ENCODE data around the gene ADAMTS18. TPM values are rescaled to one million over a fixed set of nuclear protein-coding genes. Genes with fewer than 3 reads are reported as not detected.

The ADAMTS18 gene
- total and polyA plus RNA-seq, 8 donors = 0.03 to 0.52 (median 0.14) TPM; not detected in 1

DNA sequence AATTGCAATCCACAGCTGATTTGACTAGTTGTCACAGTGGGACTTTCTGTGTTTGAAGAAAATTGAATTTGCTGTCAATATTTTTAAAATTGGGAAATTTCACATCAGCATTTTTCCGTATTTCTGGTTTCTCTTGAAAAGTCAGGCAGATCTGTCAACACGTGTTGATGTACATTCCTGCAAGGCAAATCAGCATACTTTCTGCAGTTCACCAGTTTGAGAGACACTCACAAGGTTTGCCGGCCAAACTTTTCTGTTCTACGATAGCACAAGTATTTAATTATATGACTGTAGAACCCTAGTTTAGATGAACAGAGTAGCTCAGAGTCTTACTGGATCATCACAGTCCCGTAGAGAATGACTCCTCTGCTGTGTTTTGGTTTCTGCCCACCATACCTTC is 102.0 kb downstream of the ADAMTS18 start:
- no peak overlapping the region for H3K27ac ChIP-seq
- DNase-seq (no peak), ATAC-seq (no peak), FAIRE-seq (no peak)
- no peaks in the 10 kb centered on the region for H3K9me3 ChIP-seq
- WGBS, 2 donors = 66 to 73% methylated on average over 5 of the region's 5 CpGs
- no peaks in the 10 kb centered on the region for H3K4me1 ChIP-seq
- H3K27me3 ChIP-seq = no peaks in the 10 kb centered on the region
- intact Hi-C loops (cut with DNase I) = no loop called here
- H3K4me3 ChIP-seq = no peak overlapping the region
- TF ChIP-seq, protein P1, sequence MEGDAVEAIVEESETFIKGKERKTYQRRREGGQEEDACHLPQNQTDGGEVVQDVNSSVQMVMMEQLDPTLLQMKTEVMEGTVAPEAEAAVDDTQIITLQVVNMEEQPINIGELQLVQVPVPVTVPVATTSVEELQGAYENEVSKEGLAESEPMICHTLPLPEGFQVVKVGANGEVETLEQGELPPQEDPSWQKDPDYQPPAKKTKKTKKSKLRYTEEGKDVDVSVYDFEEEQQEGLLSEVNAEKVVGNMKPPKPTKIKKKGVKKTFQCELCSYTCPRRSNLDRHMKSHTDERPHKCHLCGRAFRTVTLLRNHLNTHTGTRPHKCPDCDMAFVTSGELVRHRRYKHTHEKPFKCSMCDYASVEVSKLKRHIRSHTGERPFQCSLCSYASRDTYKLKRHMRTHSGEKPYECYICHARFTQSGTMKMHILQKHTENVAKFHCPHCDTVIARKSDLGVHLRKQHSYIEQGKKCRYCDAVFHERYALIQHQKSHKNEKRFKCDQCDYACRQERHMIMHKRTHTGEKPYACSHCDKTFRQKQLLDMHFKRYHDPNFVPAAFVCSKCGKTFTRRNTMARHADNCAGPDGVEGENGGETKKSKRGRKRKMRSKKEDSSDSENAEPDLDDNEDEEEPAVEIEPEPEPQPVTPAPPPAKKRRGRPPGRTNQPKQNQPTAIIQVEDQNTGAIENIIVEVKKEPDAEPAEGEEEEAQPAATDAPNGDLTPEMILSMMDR (IDR thresholded peaks at IDR 0.05) = no peak
- no peaks in the 10 kb centered on the region for H3K36me3 ChIP-seq

DNA sequence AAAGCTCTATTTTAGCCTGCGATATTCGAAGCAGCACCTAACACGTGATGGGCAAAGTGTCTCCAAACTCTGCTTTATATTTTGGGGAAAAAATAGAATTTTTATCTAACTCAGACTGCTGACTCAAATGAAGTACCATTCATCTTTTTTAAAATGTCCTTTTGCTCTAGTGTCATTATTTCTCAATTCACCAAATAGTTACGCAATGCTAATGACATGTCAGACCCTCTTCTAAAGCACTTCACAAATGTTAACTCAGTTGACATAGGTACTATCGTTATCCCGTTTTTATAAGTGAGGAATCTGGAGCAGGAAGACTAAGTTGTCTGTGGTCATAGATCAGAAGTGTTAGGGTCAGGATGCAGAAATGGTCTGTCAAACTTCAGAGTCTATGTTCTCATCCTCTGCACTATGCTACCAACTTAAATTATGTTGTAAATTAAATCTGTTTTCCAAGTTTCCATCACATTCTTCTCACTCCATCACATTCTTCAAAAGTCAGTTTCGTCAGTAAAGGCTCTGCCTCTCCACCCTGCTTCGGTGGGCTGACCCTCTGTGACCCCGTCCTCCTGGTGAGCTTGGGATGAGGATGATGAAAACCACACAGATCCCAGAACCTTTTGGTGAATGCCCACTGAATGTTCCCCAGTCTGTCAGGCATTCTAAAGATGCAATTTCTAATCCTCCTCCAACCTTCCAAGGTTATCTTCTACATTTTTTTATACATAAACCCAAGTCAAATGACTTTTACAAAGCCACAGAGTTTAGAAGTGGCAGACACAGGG is 102.8 kb downstream of the ADAMTS18 start:
- no peaks in the 10 kb centered on the region for H3K36me3 ChIP-seq
- intact Hi-C loops (cut with DNase I) = no loop called here
- no peaks in the 10 kb centered on the region for H3K4me1 ChIP-seq
- ATAC-seq (no peak), FAIRE-seq (no peak), DNase-seq (no peak)
- H3K4me3 ChIP-seq = no peak overlapping the region
- no peaks in the 10 kb centered on the region for H3K27me3 ChIP-seq
- TF ChIP-seq, protein P1 (IDR thresholded peaks at IDR 0.05) = no peak
- no peaks in the 10 kb centered on the region for H3K9me3 ChIP-seq
- H3K27ac ChIP-seq = no peak overlapping the region
- 51 to 62% methylated on average over 9 of the region's 9 CpGs for WGBS, 2 donors

DNA sequence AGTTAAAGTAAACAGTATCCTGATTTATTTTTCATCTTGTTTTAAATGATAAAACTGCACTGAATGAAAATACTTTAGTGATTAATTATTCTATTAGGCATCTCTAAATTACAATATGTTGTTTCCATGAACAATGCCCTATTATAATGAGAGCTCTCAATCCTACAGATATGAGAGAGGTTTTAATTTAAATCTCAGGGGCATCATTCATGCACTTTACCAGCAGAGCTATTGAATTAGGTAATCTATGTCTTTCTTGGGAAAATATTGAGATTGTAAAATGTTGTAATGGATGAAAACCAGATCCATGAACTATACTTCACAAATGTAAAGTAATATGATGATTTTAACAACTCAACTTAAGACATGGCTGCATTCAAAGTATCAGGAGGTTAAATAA is 103.8 kb downstream of the ADAMTS18 start:
- no peak overlapping the region for H3K4me3 ChIP-seq
- H3K9me3 ChIP-seq = no peaks in the 10 kb centered on the region
- DNase-seq (no peak), FAIRE-seq (no peak), ATAC-seq (no peak)
- H3K36me3 ChIP-seq = no peaks in the 10 kb centered on the region
- H3K4me1 ChIP-seq = no peaks in the 10 kb centered on the region
- no peaks in the 10 kb centered on the region for H3K27me3 ChIP-seq
- no peak overlapping the region for H3K27ac ChIP-seq
- intact Hi-C loops (cut with DNase I) = no loop called here
- TF ChIP-seq, protein P1 (IDR thresholded peaks at IDR 0.05) = no peak

DNA sequence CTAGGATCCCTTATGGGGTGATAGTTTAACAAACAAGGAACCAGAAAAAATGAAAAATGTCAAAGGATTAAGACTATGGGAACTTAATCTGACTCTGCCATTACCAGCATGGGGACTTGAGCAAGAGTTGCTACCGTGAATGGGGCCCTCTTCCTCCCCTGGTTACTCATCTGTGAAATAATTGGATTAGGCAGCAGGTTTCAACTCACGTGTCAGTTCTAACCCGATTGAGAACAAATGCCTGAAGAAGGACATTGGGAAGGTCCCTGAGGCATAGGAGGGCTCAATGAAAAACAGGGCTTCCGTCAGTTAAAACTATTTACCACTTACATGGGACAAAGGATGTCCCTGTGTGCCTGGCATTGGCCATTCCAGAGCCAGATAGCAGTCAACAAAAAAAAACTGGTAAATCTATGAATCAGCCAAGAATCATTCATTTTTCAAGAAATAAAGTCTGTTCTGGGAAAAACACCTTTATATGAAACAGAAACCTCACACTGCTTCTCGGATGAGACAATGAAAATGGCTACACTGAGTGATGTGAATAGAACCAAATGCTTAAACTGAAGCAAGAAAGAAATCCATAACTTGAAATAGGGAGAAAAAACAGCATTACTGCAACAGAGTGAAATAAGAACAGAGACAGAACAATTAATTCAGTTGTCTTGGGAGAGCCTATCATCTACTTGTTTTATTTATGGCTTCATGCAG is 104.3 kb downstream of the ADAMTS18 start:
- H3K4me3 ChIP-seq = no peak overlapping the region
- DNase-seq (no peak), ATAC-seq (no peak), FAIRE-seq (no peak)
- WGBS, 2 donors = 48 to 50% methylated on average over 5 of the region's 5 CpGs
- no peak overlapping the region for H3K27ac ChIP-seq
- intact Hi-C loops (cut with DNase I) = no loop called here
- H3K9me3 ChIP-seq = no peaks in the 10 kb centered on the region
- no peaks in the 10 kb centered on the region for H3K4me1 ChIP-seq
- TF ChIP-seq, protein P1 (IDR thresholded peaks at IDR 0.05) = no peak
- H3K36me3 ChIP-seq = no peaks in the 10 kb centered on the region
- no peaks in the 10 kb centered on the region for H3K27me3 ChIP-seq

DNA sequence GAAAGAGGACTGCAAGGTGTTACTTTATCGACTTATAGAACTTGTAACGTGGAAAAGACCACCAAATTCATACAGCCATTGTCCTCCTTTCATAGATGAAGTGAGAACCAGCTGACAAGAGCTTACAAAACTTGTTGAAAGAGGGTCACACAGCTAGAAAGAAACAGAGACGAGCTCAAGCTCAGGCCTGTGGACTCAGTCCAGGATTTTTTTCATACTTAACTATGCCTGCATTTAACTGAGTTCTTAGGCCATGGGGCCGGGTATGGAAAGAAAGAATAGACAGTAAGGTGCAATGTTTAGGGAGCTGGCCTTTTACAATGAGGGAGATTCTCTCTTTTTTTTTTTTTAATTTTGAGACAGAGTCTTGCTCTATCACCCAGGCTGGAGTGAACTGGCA is 106.1 kb downstream of the ADAMTS18 start:
- intact Hi-C loops (cut with DNase I) = no loop called here
- H3K27me3 ChIP-seq = no peaks in the 10 kb centered on the region
- H3K4me1 ChIP-seq = no peaks in the 10 kb centered on the region
- H3K27ac ChIP-seq = no peak overlapping the region
- DNase-seq (no peak), ATAC-seq (no peak), FAIRE-seq (no peak)
- no peaks in the 10 kb centered on the region for H3K9me3 ChIP-seq
- H3K36me3 ChIP-seq = no peaks in the 10 kb centered on the region
- WGBS, 2 donors = 70 to 78% methylated on average over 4 of the region's 4 CpGs
- no peak overlapping the region for H3K4me3 ChIP-seq
- TF ChIP-seq, protein P1 (IDR thresholded peaks at IDR 0.05) = no peak
